Measurements from ENCODE around the gene NECTIN1.

The NECTIN1 gene

GRCh38 chr11:119759747-119760412 is 30.9 kb upstream of the NECTIN1 start:
- H3F3A ChIP-seq (ENCODE audit: insufficient read depth) = no peaks in the 10 kb centered on the region
- no peaks in the 10 kb centered on the region for H3K9me2 ChIP-seq (replicated peaks; ENCODE audit: insufficient read depth, low read length)
- H2AFZ ChIP-seq (ENCODE audit: low read depth, low read length, severe bottlenecking) = no peak overlapping the region
- no peak overlapping the region for H3K4me2 ChIP-seq (ENCODE audit: low read depth, low read length, poor library complexity, severe bottlenecking)
- no peak overlapping the region for H3K4me3 ChIP-seq (ENCODE audit: insufficient read depth, low read length, poor library complexity, severe bottlenecking)
- H3K79me2 ChIP-seq (ENCODE audit: insufficient read depth, low read length) = no peaks in the 10 kb centered on the region
- no peaks in the 10 kb centered on the region for H4K20me1 ChIP-seq (ENCODE audit: low read depth, low read length)
- no peak overlapping the region for H3K27ac ChIP-seq (ENCODE audit: low read depth, low read length)
- TF ChIP-seq CTCF (IDR thresholded peaks at IDR 0.05; ENCODE audit: insufficient read depth, low read length, poor library complexity, severe bottlenecking) (no peak), EZH2phosphoT487 (conservative IDR thresholded peaks at IDR 0.05; ENCODE audit: low read length) (no peak)
- H3K27me3 ChIP-seq (ENCODE audit: low read length) = no peaks in the 10 kb centered on the region
- H3K9me3 ChIP-seq (ENCODE audit: insufficient read depth, low read length) = no peaks in the 10 kb centered on the region
- no peaks in the 10 kb centered on the region for H3K36me3 ChIP-seq (ENCODE audit: low read length)
- no peak overlapping the region for H3K9ac ChIP-seq (ENCODE audit: low read length)

DNA sequence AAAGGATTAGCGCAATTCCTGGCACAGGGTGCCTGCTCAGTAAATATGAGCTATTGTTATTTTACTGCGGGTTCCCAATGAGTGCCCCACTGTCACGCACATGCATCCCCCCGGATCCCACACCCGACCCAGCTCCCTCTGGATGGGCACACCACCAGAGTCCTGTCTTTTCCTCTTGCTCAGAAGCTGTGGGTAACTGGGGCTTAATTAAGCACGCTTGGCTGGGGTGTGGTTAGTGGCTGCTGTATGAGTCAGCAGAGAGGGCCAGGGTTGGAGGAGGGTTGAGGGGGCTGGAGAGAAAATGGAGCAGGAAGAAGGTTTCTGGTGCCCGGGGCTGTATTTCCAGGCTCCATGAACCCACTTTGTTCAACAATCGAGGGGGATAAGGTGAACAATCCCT is 30.3 kb upstream of the NECTIN1 start:
- Histone ChIP-seq H3F3A (ENCODE audit: insufficient read depth) (no peaks in the 10 kb centered on the region), H2AFZ (ENCODE audit: low read depth, low read length, severe bottlenecking) (no peak overlapping the region), H3K9me2 (replicated peaks; ENCODE audit: insufficient read depth, low read length) (no peaks in the 10 kb centered on the region), H3K9ac (ENCODE audit: low read length) (no peak overlapping the region), H3K79me2 (ENCODE audit: insufficient read depth, low read length) (no peaks in the 10 kb centered on the region), H3K9me3 (ENCODE audit: insufficient read depth, low read length) (no peaks in the 10 kb centered on the region), H3K27ac (ENCODE audit: low read depth, low read length) (no peak overlapping the region), H3K4me2 (ENCODE audit: low read depth, low read length, poor library complexity, severe bottlenecking) (no peak overlapping the region), H3K36me3 (ENCODE audit: low read length) (no peaks in the 10 kb centered on the region), H3K4me3 (ENCODE audit: insufficient read depth, low read length, poor library complexity, severe bottlenecking) (no peak overlapping the region), H4K20me1 (ENCODE audit: low read depth, low read length) (no peaks in the 10 kb centered on the region), H3K27me3 (ENCODE audit: low read length) (no peaks in the 10 kb centered on the region)
- no peak for TF ChIP-seq EZH2phosphoT487 (conservative IDR thresholded peaks at IDR 0.05; ENCODE audit: low read length)
- TF ChIP-seq CTCF (IDR thresholded peaks at IDR 0.05; ENCODE audit: insufficient read depth, low read length, poor library complexity, severe bottlenecking) = no peak

GRCh38 chr11:119758291-119758690 is 29.3 kb upstream of the NECTIN1 start:
- H3K4me2 ChIP-seq (ENCODE audit: low read depth, low read length, poor library complexity, severe bottlenecking) = no peak overlapping the region

GRCh38 chr11:119757378-119757777 is 28.4 kb upstream of the NECTIN1 start:
- no peaks in the 10 kb centered on the region for H3K79me2 ChIP-seq (ENCODE audit: insufficient read depth, low read length)
- H3F3A ChIP-seq (ENCODE audit: insufficient read depth) = no peaks in the 10 kb centered on the region
- no peaks in the 10 kb centered on the region for H3K36me3 ChIP-seq (ENCODE audit: low read length)
- TF ChIP-seq CTCF (IDR thresholded peaks at IDR 0.05; ENCODE audit: insufficient read depth, low read length, poor library complexity, severe bottlenecking) (no peak), EZH2phosphoT487 (conservative IDR thresholded peaks at IDR 0.05; ENCODE audit: low read length) (no peak)
- no peaks in the 10 kb centered on the region for H3K9me2 ChIP-seq (replicated peaks; ENCODE audit: insufficient read depth, low read length)
- no peaks in the 10 kb centered on the region for H3K27me3 ChIP-seq (ENCODE audit: low read length)
- no peaks in the 10 kb centered on the region for H3K9me3 ChIP-seq (ENCODE audit: insufficient read depth, low read length)
- no peak overlapping the region for H2AFZ ChIP-seq (ENCODE audit: low read depth, low read length, severe bottlenecking)
- H3K4me3 ChIP-seq (ENCODE audit: insufficient read depth, low read length, poor library complexity, severe bottlenecking) = no peak overlapping the region
- no peaks in the 10 kb centered on the region for H4K20me1 ChIP-seq (ENCODE audit: low read depth, low read length)
- no peak overlapping the region for H3K27ac ChIP-seq (ENCODE audit: low read depth, low read length)
- no peak overlapping the region for H3K4me2 ChIP-seq (ENCODE audit: low read depth, low read length, poor library complexity, severe bottlenecking)
- H3K9ac ChIP-seq (ENCODE audit: low read length) = no peak overlapping the region

More at GRCh38 chr11:119758291-119758690, 29.3 kb upstream of the NECTIN1 start:
- Histone ChIP-seq H3K27ac (ENCODE audit: low read depth, low read length) (no peak overlapping the region), H3K9me3 (ENCODE audit: insufficient read depth, low read length) (no peaks in the 10 kb centered on the region), H3F3A (ENCODE audit: insufficient read depth) (no peaks in the 10 kb centered on the region), H3K36me3 (ENCODE audit: low read length) (no peaks in the 10 kb centered on the region), H3K27me3 (ENCODE audit: low read length) (no peaks in the 10 kb centered on the region), H3K4me3 (ENCODE audit: insufficient read depth, low read length, poor library complexity, severe bottlenecking) (no peak overlapping the region), H3K79me2 (ENCODE audit: insufficient read depth, low read length) (no peaks in the 10 kb centered on the region), H3K9ac (ENCODE audit: low read length) (no peak overlapping the region), H3K9me2 (replicated peaks; ENCODE audit: insufficient read depth, low read length) (no peaks in the 10 kb centered on the region), H4K20me1 (ENCODE audit: low read depth, low read length) (no peaks in the 10 kb centered on the region), H2AFZ (ENCODE audit: low read depth, low read length, severe bottlenecking) (no peak overlapping the region)
- no peak for TF ChIP-seq EZH2phosphoT487 (conservative IDR thresholded peaks at IDR 0.05; ENCODE audit: low read length)
